Esophagus muscularis mucosa (tissue), 3 donors: ENCODE measurements around the gene DBP.

Experiments
- POLR2AphosphoS5 ChIP-seq, 2 donors: sonication (generic); formaldehyde crosslinking; IDR thresholded peaks; one replicate each; pipeline ENCODE4 v1.6.1; 2017; ENCODE audit warnings: antibody characterized with exemption in 2 of 2
- TF ChIP-seq, protein P1 (sequence below), 3 experiments: fragments of 200-600 bp in 2 of 3; fragments of 450-650 bp in 1 of 3; sonication (generic) in 2 of 3; IDR thresholded peaks; one replicate each; pipeline ENCODE4 v1.5.1; 2017 to 2019; ENCODE audit warnings: antibody characterized with exemption in 3 of 3, mild to moderate bottlenecking in 2 of 3, moderate library complexity in 1 of 3

DNA sequence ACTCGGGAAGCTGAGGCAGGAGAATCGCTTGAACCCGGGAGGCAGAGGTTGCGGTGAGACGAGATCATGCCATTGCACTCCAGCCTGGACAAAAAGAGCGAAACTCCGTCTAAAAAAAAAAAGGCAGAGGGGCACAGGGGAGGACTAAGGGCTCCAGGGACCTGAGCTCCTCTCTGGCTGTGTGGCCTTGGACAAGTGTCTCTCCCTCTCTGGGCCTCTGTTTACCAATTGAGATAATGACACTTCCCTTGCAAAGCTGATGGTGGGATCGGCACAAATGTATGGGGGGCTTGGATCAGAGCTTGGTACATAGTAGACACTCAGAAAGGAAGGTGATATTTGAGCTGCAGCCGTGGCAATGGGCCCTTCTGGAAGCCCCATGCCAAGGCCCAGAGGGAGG lies 42.0 kb downstream of the DBP start:
- TF ChIP-seq, protein P1, sequence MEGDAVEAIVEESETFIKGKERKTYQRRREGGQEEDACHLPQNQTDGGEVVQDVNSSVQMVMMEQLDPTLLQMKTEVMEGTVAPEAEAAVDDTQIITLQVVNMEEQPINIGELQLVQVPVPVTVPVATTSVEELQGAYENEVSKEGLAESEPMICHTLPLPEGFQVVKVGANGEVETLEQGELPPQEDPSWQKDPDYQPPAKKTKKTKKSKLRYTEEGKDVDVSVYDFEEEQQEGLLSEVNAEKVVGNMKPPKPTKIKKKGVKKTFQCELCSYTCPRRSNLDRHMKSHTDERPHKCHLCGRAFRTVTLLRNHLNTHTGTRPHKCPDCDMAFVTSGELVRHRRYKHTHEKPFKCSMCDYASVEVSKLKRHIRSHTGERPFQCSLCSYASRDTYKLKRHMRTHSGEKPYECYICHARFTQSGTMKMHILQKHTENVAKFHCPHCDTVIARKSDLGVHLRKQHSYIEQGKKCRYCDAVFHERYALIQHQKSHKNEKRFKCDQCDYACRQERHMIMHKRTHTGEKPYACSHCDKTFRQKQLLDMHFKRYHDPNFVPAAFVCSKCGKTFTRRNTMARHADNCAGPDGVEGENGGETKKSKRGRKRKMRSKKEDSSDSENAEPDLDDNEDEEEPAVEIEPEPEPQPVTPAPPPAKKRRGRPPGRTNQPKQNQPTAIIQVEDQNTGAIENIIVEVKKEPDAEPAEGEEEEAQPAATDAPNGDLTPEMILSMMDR (IDR thresholded peaks at IDR 0.05), result no peak
- no peak for TF ChIP-seq POLR2AphosphoS5 (IDR thresholded peaks at IDR 0.05)
